Measurements from ENCODE around the gene FIBP. TPM values are rescaled to one million over a fixed set of nuclear protein-coding genes. Genes with fewer than 3 reads are reported as not detected.

FIBP gene
- total and polyA plus RNA-seq, 2 of the 8 experiments (the other 6 are each of a cell fraction or from before 2014, with no cell fraction given) = 74.3 to 173 TPM

DNA sequence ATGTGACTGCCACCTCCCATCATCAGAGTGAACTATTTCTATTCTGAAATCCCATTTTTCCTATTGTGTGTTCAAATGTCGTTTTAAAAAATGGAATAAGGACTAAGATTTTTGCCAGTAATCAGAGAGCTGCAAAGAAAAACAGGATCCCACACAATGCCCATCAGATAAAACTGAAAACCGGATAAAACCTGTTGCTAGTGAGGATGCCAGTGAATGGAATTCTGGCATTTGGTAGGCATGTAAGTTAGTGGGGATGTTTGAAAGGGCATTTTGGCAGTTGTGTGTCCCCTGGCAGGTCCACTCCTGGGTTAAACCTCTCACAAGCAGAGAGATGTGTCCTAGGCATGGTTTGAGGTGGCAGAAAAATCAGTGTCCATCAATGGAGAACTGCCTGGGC lies 37.1 kb upstream of the FIBP start:
- CTCF ChIA-PET (ENCODE audit: partially characterized antibody) = interaction anchor here (0.6 to 1.3 kb wide), 5 partner anchors 24 to 98 kb away, joined by 3 read pairs; partner anchors contain the start of gene CCDC85B
- no peak overlapping the region for H2BK12ac ChIP-seq (ENCODE audit: low read depth, low read length)
- H4K8ac ChIP-seq (ENCODE audit: extremely low read depth, insufficient read depth, low read length) = no peak overlapping the region
- no peak overlapping the region for H2AK5ac ChIP-seq (ENCODE audit: low read depth, low read length)
- peaks cover 0 to 8% (median 5%) of the 10 kb centered on the region in 4 experiments; a peak in 4 of 8 replicates for H3K36me3 ChIP-seq (ENCODE audit: control insufficient read depth in 2 of 4, insufficient read depth in 4 of 4, low read length in 3 of 4)
- H3K23me2 ChIP-seq (ENCODE audit: low read depth, low read length) = peaks cover 2% of the 10 kb centered on the region; the same call in 1 of the 2 replicates
- H3K9me3 ChIP-seq (ENCODE audit: insufficient read depth in 2 of 2, low read depth in 1 of 2, low read length in 1 of 2) = no peaks in the 10 kb centered on the region
- DNase-seq (ENCODE audit: low read depth in 1 of 2, low spot score in 2 of 2) (no peak), FAIRE-seq (no peak)
- no peak overlapping the region for H3K23ac ChIP-seq (ENCODE audit: insufficient read length)
- no peak overlapping the region for H3K27ac ChIP-seq (ENCODE audit: low read depth, low read length)
- H3K4me3 ChIP-seq (ENCODE audit: extremely low read depth in 1 of 4, insufficient read depth in 2 of 4, low read depth in 3 of 4, low read length in 4 of 4) = no peak overlapping the region
- no peak overlapping the region for H2BK15ac ChIP-seq (ENCODE audit: low read length)
- no peak overlapping the region for H2BK5ac ChIP-seq (ENCODE audit: low read depth, low read length)
- H2BK120ac ChIP-seq (replicated peaks; ENCODE audit: low read depth, low read length) = no peak overlapping the region
- no peak overlapping the region for H2AFZ ChIP-seq (ENCODE audit: low read length)
- H4K5ac ChIP-seq (ENCODE audit: insufficient read length, low read depth, low read length) = no peak overlapping the region
- H3K56ac ChIP-seq (replicated peaks; ENCODE audit: insufficient read length, low read depth, low read length) = no peak overlapping the region
- no peak overlapping the region for H2BK20ac ChIP-seq (ENCODE audit: low read length)
- H3K4me1 ChIP-seq (replicated peaks in 1 of 4; ENCODE audit: control insufficient read depth in 3 of 4, insufficient read depth in 4 of 4, low read length in 3 of 4) = peaks cover 2 to 8% (median 3%) of the 10 kb centered on the region in 4 experiments; a peak in 5 of 7 replicates
- no peaks in the 10 kb centered on the region for H3K79me2 ChIP-seq (ENCODE audit: control insufficient read depth in 1 of 2, insufficient read depth in 2 of 2, low read length in 2 of 2)
- no peak overlapping the region for H4K91ac ChIP-seq (replicated peaks; ENCODE audit: insufficient read length, low read length)
- no peak overlapping the region for H3K9ac ChIP-seq (replicated peaks in 1 of 4; ENCODE audit: extremely low read depth in 1 of 4, low read depth in 3 of 4, low read length in 3 of 4)
- no peak overlapping the region for H3K4me2 ChIP-seq (ENCODE audit: insufficient read depth in 1 of 2, low read depth in 2 of 2, low read length in 2 of 2)
- 0 out of 2 replicates have a peak, but pooled peaks cover under 1% of the 10 kb centered on the region for H3K79me1 ChIP-seq (ENCODE audit: low read depth, low read length)
- no peaks in the 10 kb centered on the region for H4K20me1 ChIP-seq (replicated peaks in 1 of 2; ENCODE audit: control insufficient read depth in 1 of 2, insufficient read depth in 2 of 2, low read length in 2 of 2)
- no peak overlapping the region for H3K18ac ChIP-seq (ENCODE audit: extremely low read depth, low read length)
- no peak overlapping the region for H3K4ac ChIP-seq (replicated peaks; ENCODE audit: insufficient read length, low read depth, low read length)
- WGBS, 2 experiments (ENCODE audit: extremely low coverage in 1 of 2, insufficient coverage in 1 of 2, insufficient read length in 1 of 2, insufficient replicate concordance in 2 of 2, low coverage in 1 of 2, low lambda C conversion rate in 2 of 2, missing lambda C conversion rate in 1 of 2) = 80% methylated on average over 2 of the region's 2 CpGs; no CpG with 5 or more reads in 1 of the 2 experiments
- no peaks in the 10 kb centered on the region for H3K27me3 ChIP-seq (replicated peaks in 1 of 4; ENCODE audit: control insufficient read depth in 3 of 4, extremely low read depth in 1 of 4, insufficient read depth in 3 of 4, low read length in 3 of 4)
- POLR2A ChIA-PET (ENCODE audit: partially characterized antibody) = interaction anchor here (1.2 to 1.8 kb wide), 3 partner anchors 15 to 68 kb away, joined by 3 to 5 read pairs (median 3); no protein-coding TSS in a partner anchor
- no peak overlapping the region for H3K14ac ChIP-seq (ENCODE audit: insufficient read length)
- TF ChIP-seq CTBP2 (IDR thresholded peaks at IDR 0.05; ENCODE audit: borderline replicate concordance, insufficient read depth, insufficient read length, low read length) = no peak
- TF ChIP-seq, protein P1, sequence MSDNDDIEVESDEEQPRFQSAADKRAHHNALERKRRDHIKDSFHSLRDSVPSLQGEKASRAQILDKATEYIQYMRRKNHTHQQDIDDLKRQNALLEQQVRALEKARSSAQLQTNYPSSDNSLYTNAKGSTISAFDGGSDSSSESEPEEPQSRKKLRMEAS (IDR thresholded peaks at IDR 0.05) = no peak
- TF ChIP-seq CREB1 (IDR thresholded peaks at IDR 0.05) = no peak
- no peak for TF ChIP-seq PHF8 (conservative IDR thresholded peaks at IDR 0.05; ENCODE audit: low read depth, low read length)
- TF ChIP-seq MAFK (IDR thresholded peaks at IDR 0.05; ENCODE audit: low read depth, low read length) = no peak
